B cell (primary cell): ENCODE results near the gene PPP1R13B. TPM values are rescaled to one million over a fixed set of nuclear protein-coding genes. Genes with fewer than 3 reads are reported as not detected.

Source experiments
- ATAC-seq: fragments of 200-7000 bp; cut with Tn5 transposase; one replicate; pipeline ENCODE4 v1.10.0; 2021; ENCODE audit warnings: low read depth, mild to moderate bottlenecking, moderate number of reproducible peaks, moderate library complexity
- CTCF ChIA-PET: fragments of 350-600 bp; sonication (Branson Sonifier 250); formaldehyde crosslinking; loops from one replicate; lab custom pipeline; 2021; ENCODE audit warnings: antibody characterized with exemption, inconsistent platforms; lab: Charles Lee
- POLR2A ChIA-PET: fragments of 350-600 bp; sonication (Branson Sonifier 250); formaldehyde crosslinking; loops from one replicate; lab custom pipeline; 2021; ENCODE audit warnings: antibody characterized with exemption; lab: Charles Lee
- DNase-seq: peaks from one replicate; pipeline ENCODE4 v3.0.0; 2013
- H2AFZ ChIP-seq: 2 replicates; pipeline ENCODE4 v1.6.1; 2012; ENCODE audit warnings: mild to moderate bottlenecking, low read depth, low read length; ENCODE audit not compliant: insufficient read depth, poor library complexity, severe bottlenecking
- H3K27ac ChIP-seq, 2 donors: 1 replicate in 1 of 2; 2 replicates in 1 of 2; pipeline ENCODE4 v1.5.1; 2012 to 2013; ENCODE audit warnings: low read length in 2 of 2, mild to moderate bottlenecking in 2 of 2, moderate library complexity in 1 of 2
- H3K27me3 ChIP-seq, 4 experiments: fragments of 200-600 bp in 1 of 4; sonication (generic) in 1 of 4; replicated peaks in 1 of 4; 1 replicate in 2 of 4; 2 replicates in 2 of 4; pipeline versions ENCODE4 v1.6.1 to v1.7.0; 2013 to 2016; ENCODE audit warnings: low read length in 3 of 4, mild to moderate bottlenecking in 2 of 4, mixed read lengths in 1 of 4, moderate library complexity in 1 of 4; ENCODE audit not compliant: insufficient read depth in 4 of 4, control insufficient read depth in 3 of 4; ENCODE audit errors: control extremely low read depth in 1 of 4
- H3K36me3 ChIP-seq, 2 experiments: replicated peaks in 1 of 2; 1 replicate in 1 of 2; 2 replicates in 1 of 2; pipeline versions ENCODE4 v1.6.1 to v1.7.1; 2013; ENCODE audit warnings: low read length in 1 of 2; ENCODE audit not compliant: insufficient read depth in 2 of 2, control insufficient read depth in 1 of 2; ENCODE audit errors: control extremely low read depth in 1 of 2, extremely low read depth in 1 of 2
- H3K4me1 ChIP-seq, 2 donors: fragments of 200-600 bp in 1 of 2; sonication (generic) in 1 of 2; 1 replicate in 1 of 2; 2 replicates in 1 of 2; pipeline versions ENCODE4 v1.5.1 to v1.6.1; 2013 to 2017; ENCODE audit warnings: low read length in 2 of 2; ENCODE audit not compliant: control insufficient read depth in 2 of 2, insufficient read depth in 2 of 2
- H3K4me2 ChIP-seq: replicated peaks from 2 replicates; pipeline ENCODE3; 2012; ENCODE audit warnings: mild to moderate bottlenecking, low read depth, low read length; ENCODE audit not compliant: poor library complexity, severe bottlenecking
- H3K4me3 ChIP-seq, 5 experiments: fragments of 200-600 bp in 1 of 5; sonication (generic) in 1 of 5; 1 replicate in 3 of 5; 2 replicates in 2 of 5; pipeline versions ENCODE4 v1.5.1 to v1.7.0; 2011 to 2016; ENCODE audit warnings: low read length in 4 of 5, mild to moderate bottlenecking in 4 of 5, low read depth in 2 of 5, control low read depth in 1 of 5, moderate library complexity in 1 of 5; ENCODE audit not compliant: insufficient read depth in 1 of 5; ENCODE audit errors: control extremely low read depth in 1 of 5, extremely low read depth in 1 of 5
- H3K79me2 ChIP-seq: fragments of 200-600 bp; sonication (generic); one replicate; pipeline ENCODE4 v1.6.0; 2016; ENCODE audit warnings: low read length; ENCODE audit not compliant: control insufficient read depth, insufficient read depth
- H3K9ac ChIP-seq: fragments of 200-600 bp; sonication (generic); 2 replicates; pipeline ENCODE4 v1.6.1; 2017; ENCODE audit warnings: mild to moderate bottlenecking, low read length, moderate library complexity
- H3K9me3 ChIP-seq, 3 donors: one replicate each; pipeline versions ENCODE4 v1.6.1 to v1.7.1; 2013; ENCODE audit warnings: low read length in 2 of 3; ENCODE audit not compliant: control insufficient read depth in 2 of 3, insufficient read depth in 1 of 3; ENCODE audit errors: control extremely low read depth in 1 of 3
- H4K20me1 ChIP-seq: 2 replicates; pipeline ENCODE4 v1.6.0; 2012; ENCODE audit warnings: mild to moderate bottlenecking, low read length; ENCODE audit not compliant: insufficient read depth, control insufficient read depth, poor library complexity, severe bottlenecking
- H3K27ac Mint-ChIP-seq: one replicate; pipeline ENCODE4 v1.8.0; 2021; ENCODE audit warnings: mixed read lengths
- H3K27me3 Mint-ChIP-seq: one replicate; pipeline ENCODE4 v1.8.0; 2021; ENCODE audit warnings: mixed read lengths
- H3K4me1 Mint-ChIP-seq: one replicate; pipeline ENCODE4 v1.8.0; 2021; ENCODE audit warnings: mixed read lengths
- H3K4me3 Mint-ChIP-seq: one replicate; pipeline ENCODE4 v1.8.0; 2021; ENCODE audit warnings: mixed read lengths
- H3K9me3 Mint-ChIP-seq: one replicate; pipeline ENCODE4 v1.8.0; 2022; ENCODE audit warnings: mixed read lengths; ENCODE audit not compliant: insufficient read depth
- EZH2 ChIP-seq: IDR thresholded peaks from 2 replicates; pipeline ENCODE4 v1.6.1; 2012; ENCODE audit warnings: borderline replicate concordance, low read depth, mild to moderate bottlenecking, moderate library complexity, low read length; ENCODE audit not compliant: insufficient read depth, poor library complexity, severe bottlenecking
- WGBS: methylation state at CpG from one replicate; pipeline ENCODE4 v1.1.5; 2013; ENCODE audit warnings: missing lambda C conversion rate; ENCODE audit not compliant: insufficient coverage; 5-methylcytosine and 5-hydroxymethylcytosine counted together
- intact Hi-C: fragments of 100-400 bp; cut with micrococcal nuclease; formaldehyde crosslinking; loops from one replicate; pipeline ENCODE4 v1.10.0; 2022
- polyA plus RNA-seq: library from polyadenylated mRNA; depleted of rRNA; stranded (reverse); fragments of >200 nt; gene quantifications from 2 replicates; pipeline ENCODE4 v1.2.3, GENCODE V29; 2012
- total RNA-seq, 2 donors: library from RNA; stranded (reverse); fragments of 120-200 nt in 1 of 2; gene quantifications; 1 replicate in 1 of 2; 2 replicates in 1 of 2; pipeline versions ENCODE4 v1.2.3 to v1.2.4, GENCODE V29; 2013 to 2022
- TF ChIP-seq, protein P1 (sequence below): fragments of 200-600 bp; IDR thresholded peaks from one replicate; pipeline ENCODE4 v1.8.0; 2022; ENCODE audit warnings: antibody characterized with exemption, mild to moderate bottlenecking

PPP1R13B gene
- total and polyA plus RNA-seq, 2 donors (not counting 1 experiment from before 2014, with no cell fraction given), result 10.1 to 27.7 TPM

DNA sequence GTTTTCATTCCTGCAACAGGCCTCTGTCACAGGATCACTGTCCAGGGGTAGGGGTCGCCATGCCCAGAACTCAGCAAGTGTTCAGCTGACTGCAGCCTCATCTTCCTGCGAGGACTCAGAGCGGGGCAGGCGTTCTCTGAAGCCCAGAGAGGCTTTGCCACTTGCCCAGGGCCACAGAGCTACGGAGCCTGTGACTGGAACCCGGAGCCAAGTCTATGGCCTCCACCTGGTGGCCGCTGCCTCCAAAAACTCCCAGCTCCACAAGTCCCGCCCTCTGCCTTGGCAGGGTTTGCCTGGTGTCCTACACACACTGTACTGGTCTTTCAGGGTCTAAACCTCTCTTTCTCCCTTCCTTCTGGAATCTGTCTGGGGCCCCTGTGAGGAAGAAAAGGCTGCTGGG lies 8.7 kb upstream of the PPP1R13B start:
- Mint-ChIP-seq H3K27ac (no peak overlapping the region), H3K27me3 (no peaks in the 10 kb centered on the region), H3K4me3 (no peak overlapping the region), H3K4me1 (no peaks in the 10 kb centered on the region), H3K9me3 (no peaks in the 10 kb centered on the region)
- POLR2A ChIA-PET, result no interaction called here
- intact Hi-C loops, result no loop called here
- Histone ChIP-seq H3K4me2 (no peak overlapping the region), H2AFZ (no peak overlapping the region), H3K9me3 (no peaks in the 10 kb centered on the region), H3K79me2 (no peaks in the 10 kb centered on the region), H3K36me3 (no peaks in the 10 kb centered on the region), H3K4me3 (no peak overlapping the region), H3K27ac (no peak overlapping the region), H3K9ac (no peak overlapping the region), H3K4me1 (no peaks in the 10 kb centered on the region), H4K20me1 (no peaks in the 10 kb centered on the region), H3K27me3 (no peaks in the 10 kb centered on the region)
- 88% methylated on average over 8 of the region's 8 CpGs for WGBS
- CTCF ChIA-PET, result no interaction called here
- DNase-seq (no peak), ATAC-seq (no peak)
- TF ChIP-seq, protein P1, sequence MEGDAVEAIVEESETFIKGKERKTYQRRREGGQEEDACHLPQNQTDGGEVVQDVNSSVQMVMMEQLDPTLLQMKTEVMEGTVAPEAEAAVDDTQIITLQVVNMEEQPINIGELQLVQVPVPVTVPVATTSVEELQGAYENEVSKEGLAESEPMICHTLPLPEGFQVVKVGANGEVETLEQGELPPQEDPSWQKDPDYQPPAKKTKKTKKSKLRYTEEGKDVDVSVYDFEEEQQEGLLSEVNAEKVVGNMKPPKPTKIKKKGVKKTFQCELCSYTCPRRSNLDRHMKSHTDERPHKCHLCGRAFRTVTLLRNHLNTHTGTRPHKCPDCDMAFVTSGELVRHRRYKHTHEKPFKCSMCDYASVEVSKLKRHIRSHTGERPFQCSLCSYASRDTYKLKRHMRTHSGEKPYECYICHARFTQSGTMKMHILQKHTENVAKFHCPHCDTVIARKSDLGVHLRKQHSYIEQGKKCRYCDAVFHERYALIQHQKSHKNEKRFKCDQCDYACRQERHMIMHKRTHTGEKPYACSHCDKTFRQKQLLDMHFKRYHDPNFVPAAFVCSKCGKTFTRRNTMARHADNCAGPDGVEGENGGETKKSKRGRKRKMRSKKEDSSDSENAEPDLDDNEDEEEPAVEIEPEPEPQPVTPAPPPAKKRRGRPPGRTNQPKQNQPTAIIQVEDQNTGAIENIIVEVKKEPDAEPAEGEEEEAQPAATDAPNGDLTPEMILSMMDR, result no peak
- no peak for TF ChIP-seq EZH2

DNA sequence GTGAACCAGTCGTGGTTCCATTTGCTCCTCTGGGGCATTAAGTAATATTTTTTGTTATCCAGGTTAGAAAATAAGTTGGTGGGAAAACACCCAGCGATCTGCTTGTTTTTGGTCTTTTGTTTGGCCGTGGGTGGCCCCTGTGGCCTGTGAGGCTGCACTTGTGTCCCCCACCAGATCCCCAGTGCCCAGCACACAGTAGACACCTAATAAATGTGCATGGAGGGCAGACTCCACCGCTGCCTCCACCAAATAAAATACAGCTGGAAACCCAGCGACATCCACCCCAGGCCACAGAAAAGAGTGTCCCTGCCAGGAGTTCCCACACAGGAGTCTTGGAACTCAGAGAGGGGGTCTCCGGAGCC lies 8.3 kb upstream of the PPP1R13B start:
- Histone ChIP-seq H3K79me2 (no peaks in the 10 kb centered on the region), H3K9me3 (no peaks in the 10 kb centered on the region), H3K4me3 (no peak overlapping the region), H3K4me1 (no peaks in the 10 kb centered on the region), H3K27ac (no peak overlapping the region), H3K36me3 (no peaks in the 10 kb centered on the region), H3K4me2 (no peak overlapping the region), H4K20me1 (no peaks in the 10 kb centered on the region), H3K27me3 (no peaks in the 10 kb centered on the region), H2AFZ (no peak overlapping the region), H3K9ac (no peak overlapping the region)
- 93% methylated on average over 5 of the region's 6 CpGs for WGBS
- DNase-seq (no peak), ATAC-seq (no peak)
- Mint-ChIP-seq H3K9me3 (no peaks in the 10 kb centered on the region), H3K4me3 (no peak overlapping the region), H3K27ac (no peak overlapping the region), H3K27me3 (no peaks in the 10 kb centered on the region), H3K4me1 (no peaks in the 10 kb centered on the region)
- intact Hi-C loops, result no loop called here
- ChIA-PET CTCF (no interaction called here), POLR2A (no interaction called here)
- TF ChIP-seq, protein P1, result no peak
- TF ChIP-seq EZH2, result no peak
